Muscle layer of colon (tissue), 2 donors: ENCODE data around the gene ATP2A2.

ENCODE experiments used
- H3K27ac ChIP-seq: one replicate; pipeline ENCODE4 v1.7.0; 2013; ENCODE audit warnings: low read depth, mild to moderate bottlenecking, low read length, moderate library complexity
- H3K27me3 ChIP-seq, 2 donors: one replicate each; pipeline ENCODE4 v1.7.0; 2013; ENCODE audit warnings: low read length in 2 of 2, mild to moderate bottlenecking in 2 of 2; ENCODE audit not compliant: insufficient read depth in 2 of 2, control insufficient read depth in 1 of 2
- H3K36me3 ChIP-seq: one replicate; pipeline ENCODE4 v1.7.0; 2013; ENCODE audit warnings: mild to moderate bottlenecking, low read length; ENCODE audit not compliant: insufficient read depth
- H3K4me1 ChIP-seq: one replicate; pipeline ENCODE4 v1.7.0; 2013; ENCODE audit warnings: mild to moderate bottlenecking, low read length; ENCODE audit not compliant: insufficient read depth
- H3K4me3 ChIP-seq, 2 donors: one replicate each; pipeline ENCODE4 v1.7.0; 2013; ENCODE audit warnings: low read length in 2 of 2, low read depth in 1 of 2, mild to moderate bottlenecking in 1 of 2, moderate library complexity in 1 of 2
- H3K9ac ChIP-seq: one replicate; pipeline ENCODE4 v1.7.0; 2013; ENCODE audit warnings: low read length
- H3K9me3 ChIP-seq: one replicate; pipeline ENCODE4 v1.7.0; 2013; ENCODE audit warnings: mild to moderate bottlenecking, low read length
- donor health status: abdominal sarcoma.
- donor health status: Adenocarcinoma of cecum.

ATP2A2 gene

GRCh38 chr12:110365489-110366320, 84.7 kb downstream of the ATP2A2 start:
- Histone ChIP-seq H3K9ac (no peak overlapping the region), H3K27me3 (no peaks in the 10 kb centered on the region), H3K27ac (no peak overlapping the region), H3K4me1 (peaks cover 14% of the 10 kb centered on the region), H3K36me3 (no peaks in the 10 kb centered on the region), H3K4me3 (no peak overlapping the region), H3K9me3 (no peaks in the 10 kb centered on the region)

DNA sequence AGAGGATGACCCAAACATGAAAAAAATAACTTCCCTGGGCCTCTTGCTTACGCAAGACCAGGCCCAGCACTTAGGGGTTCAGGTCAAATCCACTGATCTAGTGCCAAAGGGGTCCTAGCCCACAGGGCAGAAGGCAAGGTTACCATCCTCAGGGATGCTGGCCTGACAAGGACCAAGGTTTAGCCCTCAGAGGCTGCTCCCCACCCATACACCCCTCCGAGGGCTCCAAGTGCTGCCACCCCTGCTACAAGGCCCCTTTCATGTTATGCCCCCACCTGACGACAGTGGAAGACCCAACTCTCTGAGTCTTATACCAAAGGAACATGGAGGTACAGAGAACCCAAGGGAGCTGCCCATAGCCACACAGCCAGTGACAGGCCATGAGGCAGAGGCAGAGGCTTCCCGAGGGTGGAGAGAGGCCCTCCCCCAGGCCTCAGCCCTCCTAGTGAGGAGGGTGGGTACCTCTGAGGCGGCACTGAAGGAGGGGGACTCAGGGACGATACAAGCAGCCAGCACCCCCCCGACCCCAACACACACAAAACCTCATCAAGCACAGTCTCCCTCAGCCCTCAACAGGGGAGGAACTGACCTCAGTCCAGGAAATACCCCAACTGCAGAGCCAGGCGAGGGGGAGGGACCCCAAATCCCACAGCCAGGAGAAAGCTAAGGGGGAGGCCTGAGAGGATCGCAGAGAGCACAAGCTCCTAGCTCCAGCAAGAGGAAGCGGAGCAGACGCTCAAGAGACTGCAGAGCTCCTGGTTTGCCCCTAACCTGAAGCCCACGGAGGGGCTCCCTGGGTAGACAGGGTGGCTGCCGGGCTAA, 85.5 kb downstream of the ATP2A2 start:
- H3K36me3 ChIP-seq = no peaks in the 10 kb centered on the region
- H3K4me1 ChIP-seq = peaks cover 21% of the 10 kb centered on the region
- H3K9me3 ChIP-seq = no peaks in the 10 kb centered on the region
- no peaks in the 10 kb centered on the region for H3K27me3 ChIP-seq
- H3K27ac ChIP-seq = peak overlapping the region; percentile 12
- H3K4me3 ChIP-seq = peak overlapping the region in 1 of 2 donors; percentile 11
- peak overlapping the region; percentile 9 for H3K9ac ChIP-seq

DNA sequence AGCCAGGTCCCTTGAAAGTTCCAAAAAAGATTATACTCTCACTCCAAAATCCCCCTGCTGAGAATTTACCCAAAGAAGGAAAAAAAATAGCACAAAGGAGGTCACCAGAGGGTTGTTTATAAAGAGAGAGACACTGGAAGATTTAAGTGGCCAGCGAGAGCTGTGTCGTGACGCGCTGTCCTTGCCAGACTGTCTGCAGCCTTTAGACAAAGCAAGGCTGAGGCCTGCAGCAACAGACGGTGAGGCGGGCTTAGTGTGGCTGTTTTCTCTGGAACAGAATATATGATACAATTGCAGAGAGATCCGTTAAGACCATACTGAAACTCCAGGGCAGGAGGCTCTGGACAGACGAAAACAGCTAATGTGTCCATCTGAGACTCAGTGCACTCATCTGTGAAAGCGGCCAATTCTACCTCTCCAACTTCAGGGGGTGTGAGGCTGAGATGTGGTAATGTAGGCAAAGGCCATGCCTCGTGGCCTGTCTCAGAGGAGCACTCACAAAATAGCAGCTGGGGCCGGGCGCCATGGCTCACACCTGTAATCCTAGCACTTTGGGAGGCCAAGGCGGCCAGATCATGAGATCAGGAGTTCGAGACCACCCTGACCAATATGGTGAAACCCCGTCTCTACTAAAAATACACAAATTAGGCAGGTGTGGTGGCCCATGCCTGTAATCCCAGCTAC, 86.3 kb downstream of the ATP2A2 start:
- Histone ChIP-seq H3K27ac (peak overlapping the region; percentile 12), H3K9ac (peak overlapping the region; percentile 9), H3K4me3 (no peak overlapping the region), H3K4me1 (peaks cover 29% of the 10 kb centered on the region), H3K27me3 (no peaks in the 10 kb centered on the region), H3K36me3 (no peaks in the 10 kb centered on the region), H3K9me3 (no peaks in the 10 kb centered on the region)

DNA sequence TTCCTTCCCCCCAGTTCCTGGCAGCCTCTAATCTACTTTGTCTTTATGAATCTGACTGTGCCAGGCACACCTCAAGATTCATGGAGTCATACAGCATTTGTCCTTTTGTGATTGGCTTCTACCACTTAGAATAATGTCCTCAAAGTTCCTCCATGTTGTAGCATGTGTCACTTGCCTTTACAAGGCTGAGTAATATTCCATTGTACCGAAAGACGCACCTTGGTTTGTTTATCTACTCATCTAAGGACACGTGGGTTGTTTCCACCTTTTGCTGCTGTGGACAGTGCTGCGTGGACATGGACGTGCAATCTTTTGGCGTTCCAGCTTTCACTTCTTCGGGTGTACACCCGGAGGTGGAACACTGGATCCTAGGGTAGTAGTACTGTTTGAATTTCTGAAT, 88.9 kb downstream of the ATP2A2 start:
- H3K27me3 ChIP-seq = no peaks in the 10 kb centered on the region
- no peak overlapping the region for H3K27ac ChIP-seq
- no peak overlapping the region for H3K9ac ChIP-seq
- H3K36me3 ChIP-seq = peaks cover 18% of the 10 kb centered on the region
- no peak overlapping the region for H3K4me3 ChIP-seq
- H3K4me1 ChIP-seq = peaks cover 55% of the 10 kb centered on the region
- no peaks in the 10 kb centered on the region for H3K9me3 ChIP-seq

DNA sequence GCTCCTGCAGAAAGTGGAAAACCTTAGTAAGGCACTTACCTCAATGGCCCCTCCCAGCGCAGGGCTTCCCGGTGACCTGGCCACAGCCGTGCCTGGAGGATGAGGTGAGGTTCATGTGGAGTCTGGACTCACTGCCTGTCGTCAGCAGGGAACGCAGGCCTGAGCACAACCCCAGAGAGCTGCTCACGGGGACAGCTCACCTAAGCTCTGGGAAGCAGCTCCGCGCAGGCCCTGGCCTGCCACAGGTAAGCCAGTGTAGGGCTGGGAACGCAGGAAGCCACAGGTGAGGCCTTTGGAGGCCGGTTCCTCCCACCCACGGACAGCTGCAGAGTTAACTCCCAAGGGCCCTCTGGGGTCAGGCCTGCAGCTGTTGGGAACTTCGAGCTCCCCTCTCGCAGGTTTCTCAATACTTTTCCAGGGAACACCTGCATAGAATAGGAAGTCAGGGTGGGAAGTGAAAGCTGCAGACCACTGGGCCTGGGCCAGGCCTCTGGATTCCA, 89.7 kb downstream of the ATP2A2 start:
- Histone ChIP-seq H3K27me3 (no peaks in the 10 kb centered on the region), H3K4me1 (peaks cover 55% of the 10 kb centered on the region), H3K36me3 (peaks cover 25% of the 10 kb centered on the region), H3K27ac (no peak overlapping the region), H3K9me3 (no peaks in the 10 kb centered on the region), H3K4me3 (no peak overlapping the region), H3K9ac (no peak overlapping the region)

- no peak overlapping the region for H3K27ac ChIP-seq
- H3K36me3 ChIP-seq = peaks cover 29% of the 10 kb centered on the region
- H3K9ac ChIP-seq = no peak overlapping the region
These were observed 90.5 kb downstream of the ATP2A2 start for GRCh38 chr12:110371408-110372055.

DNA sequence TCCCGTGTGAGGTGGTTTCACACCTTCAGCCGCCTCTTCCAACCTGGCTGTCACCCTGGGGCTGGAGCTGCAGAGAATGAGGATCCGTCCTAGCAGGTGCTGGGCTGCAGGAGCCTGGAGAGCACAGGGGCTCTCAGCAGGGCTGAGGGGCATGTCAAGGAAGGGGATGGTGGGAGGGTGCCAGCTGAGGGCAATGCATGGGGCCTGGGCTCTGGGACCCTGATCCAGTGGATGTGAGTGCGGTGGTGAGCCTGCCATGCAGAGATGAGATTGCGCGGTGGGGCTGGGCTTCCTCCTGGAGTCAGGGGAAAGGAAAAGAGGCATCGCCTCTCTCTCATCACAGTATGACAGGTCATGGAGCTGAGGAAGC, 91.0 kb downstream of the ATP2A2 start:
- Histone ChIP-seq H3K27me3 (no peaks in the 10 kb centered on the region), H3K36me3 (peaks cover 29% of the 10 kb centered on the region), H3K27ac (no peak overlapping the region), H3K9me3 (no peaks in the 10 kb centered on the region), H3K4me1 (peaks cover 49% of the 10 kb centered on the region), H3K9ac (no peak overlapping the region), H3K4me3 (no peak overlapping the region)

More at GRCh38 chr12:110371408-110372055, 90.5 kb downstream of the ATP2A2 start:
- peaks cover 54% of the 10 kb centered on the region for H3K4me1 ChIP-seq
- H3K9me3 ChIP-seq = no peaks in the 10 kb centered on the region
- H3K4me3 ChIP-seq = no peak overlapping the region
- no peaks in the 10 kb centered on the region for H3K27me3 ChIP-seq

- Histone ChIP-seq H3K4me3 (no peak overlapping the region), H3K27ac (peak overlapping the region; percentile 50), H3K27me3 (no peaks in the 10 kb centered on the region), H3K4me1 (peaks cover 43% of the 10 kb centered on the region), H3K36me3 (peaks cover 37% of the 10 kb centered on the region), H3K9me3 (no peaks in the 10 kb centered on the region), H3K9ac (no peak overlapping the region)
These were observed 92.0 kb downstream of the ATP2A2 start for GRCh38 chr12:110373025-110373424.

GRCh38 chr12:110373425-110373824, 92.4 kb downstream of the ATP2A2 start:
- Histone ChIP-seq H3K4me3 (no peak overlapping the region), H3K27me3 (no peaks in the 10 kb centered on the region), H3K4me1 (peaks cover 43% of the 10 kb centered on the region), H3K36me3 (peaks cover 40% of the 10 kb centered on the region), H3K9me3 (no peaks in the 10 kb centered on the region), H3K27ac (peak overlapping the region; percentile 50), H3K9ac (no peak overlapping the region)

GRCh38 chr12:110373962-110374611, 93.0 kb downstream of the ATP2A2 start:
- peak overlapping the region; percentile 50 for H3K27ac ChIP-seq
- H3K4me3 ChIP-seq = no peak overlapping the region
- H3K4me1 ChIP-seq = peaks cover 45% of the 10 kb centered on the region
- H3K36me3 ChIP-seq = peaks cover 46% of the 10 kb centered on the region
- no peaks in the 10 kb centered on the region for H3K27me3 ChIP-seq
- H3K9me3 ChIP-seq = no peaks in the 10 kb centered on the region
- no peak overlapping the region for H3K9ac ChIP-seq
